A673 (cell line): ENCODE measurements around the gene CIDEA. TPM values are rescaled to one million over a fixed set of nuclear protein-coding genes. Genes with fewer than 3 reads are reported as not detected.

Experiments
- BruUV-seq: library from RNA; stranded (reverse); fragments of 400-500 nt; replicated peaks from 2 replicates; lab custom pipeline; 2021; lab: Mats Ljungman, UMichigan
- CTCF ChIA-PET: fragments of 300-600 bp; sonication (Branson Sonifier 250); formaldehyde crosslinking; loops from one replicate; lab custom pipeline; 2022; ENCODE audit warnings: antibody characterized with exemption; lab: Charles Lee
- POLR2A ChIA-PET: fragments of 300-600 bp; sonication (Branson Sonifier 250); formaldehyde crosslinking; loops from one replicate; lab custom pipeline; 2022; ENCODE audit warnings: antibody characterized with exemption; ENCODE audit not compliant: low non-redundant PET; lab: Charles Lee
- DNase-seq: peaks from one replicate; pipeline ENCODE4 v3.0.0-alpha.2; 2015; ENCODE audit warnings: low spot score
- H3K27ac ChIP-seq: fragments of 200-600 bp; sonication (generic); 2 replicates; pipeline ENCODE4 v1.5.1; 2016; ENCODE audit warnings: mixed run types, low read depth, mild to moderate bottlenecking, mixed read lengths, antibody characterized with exemption, low read length; ENCODE audit not compliant: poor library complexity, severe bottlenecking
- H3K27me3 ChIP-seq: fragments of 200-600 bp; sonication (generic); replicated peaks from 2 replicates; pipeline ENCODE4 v1.6.1; 2017; ENCODE audit warnings: mixed run types, low read depth, mild to moderate bottlenecking, mixed read lengths, antibody characterized with exemption, low read length; ENCODE audit not compliant: insufficient read depth, poor library complexity
- H3K36me3 ChIP-seq: fragments of 200-600 bp; sonication (generic); 2 replicates; pipeline ENCODE4 v1.6.1; 2016; ENCODE audit warnings: mixed run types, mild to moderate bottlenecking, mixed read lengths, antibody characterized with exemption, low read length; ENCODE audit not compliant: insufficient read depth, poor library complexity, severe bottlenecking
- H3K4me1 ChIP-seq: fragments of 200-600 bp; sonication (generic); 2 replicates; pipeline ENCODE4 v1.6.1; 2017; ENCODE audit warnings: mixed run types, mild to moderate bottlenecking, mixed read lengths, antibody characterized with exemption, low read length; ENCODE audit not compliant: insufficient read depth, poor library complexity, severe bottlenecking
- H3K4me3 ChIP-seq: fragments of 200-600 bp; sonication (generic); 2 replicates; pipeline ENCODE4 v1.5.1; 2016; ENCODE audit warnings: low read depth, mixed run types, mild to moderate bottlenecking, mixed read lengths, low read length; ENCODE audit not compliant: poor library complexity, severe bottlenecking
- H3K9me3 ChIP-seq: fragments of 200-600 bp; sonication (generic); 2 replicates; pipeline ENCODE4 v1.6.1; 2016; ENCODE audit warnings: mixed run types, low read depth, mild to moderate bottlenecking, mixed read lengths, antibody characterized with exemption, low read length; ENCODE audit not compliant: poor library complexity, severe bottlenecking
- EZH2 ChIP-seq: fragments of 200-600 bp; sonication (generic); IDR thresholded peaks from 2 replicates; pipeline ENCODE4 v1.6.1; 2017; ENCODE audit warnings: borderline replicate concordance, low read depth, mild to moderate bottlenecking, mixed read lengths, antibody characterized with exemption, low read length; ENCODE audit not compliant: poor library complexity, severe bottlenecking
- intact Hi-C: fragments of 100-400 bp; cut with micrococcal nuclease; formaldehyde crosslinking; loops from one replicate; pipeline ENCODE4 v1.10.0; 2022; ENCODE audit not compliant: unreplicated experiment
- total RNA-seq: library from RNA; stranded (reverse); gene quantifications from 2 replicates; pipeline ENCODE4 v1.2.3, GENCODE V29; 2021
- TF ChIP-seq, protein P1 (sequence below): fragments of 300-800, 200-600 bp; sonication (generic); conservative IDR thresholded peaks from 2 replicates; pipeline ENCODE4 v1.5.1; 2017; ENCODE audit warnings: low read depth, mild to moderate bottlenecking, antibody characterized with exemption, low read length, moderate library complexity, mixed read lengths

The CIDEA gene
- total RNA-seq, 1 experiment from 2014 or later: not detected

GRCh38 chr18:12234451-12235190 is 19.5 kb upstream of the CIDEA start:
- Histone ChIP-seq H3K27me3 (no peaks in the 10 kb centered on the region), H3K4me1 (no peaks in the 10 kb centered on the region), H3K4me3 (no peak overlapping the region), H3K9me3 (no peaks in the 10 kb centered on the region), H3K36me3 (no peaks in the 10 kb centered on the region), H3K27ac (no peak overlapping the region)
- no peak for TF ChIP-seq EZH2
- TF ChIP-seq, protein P1, sequence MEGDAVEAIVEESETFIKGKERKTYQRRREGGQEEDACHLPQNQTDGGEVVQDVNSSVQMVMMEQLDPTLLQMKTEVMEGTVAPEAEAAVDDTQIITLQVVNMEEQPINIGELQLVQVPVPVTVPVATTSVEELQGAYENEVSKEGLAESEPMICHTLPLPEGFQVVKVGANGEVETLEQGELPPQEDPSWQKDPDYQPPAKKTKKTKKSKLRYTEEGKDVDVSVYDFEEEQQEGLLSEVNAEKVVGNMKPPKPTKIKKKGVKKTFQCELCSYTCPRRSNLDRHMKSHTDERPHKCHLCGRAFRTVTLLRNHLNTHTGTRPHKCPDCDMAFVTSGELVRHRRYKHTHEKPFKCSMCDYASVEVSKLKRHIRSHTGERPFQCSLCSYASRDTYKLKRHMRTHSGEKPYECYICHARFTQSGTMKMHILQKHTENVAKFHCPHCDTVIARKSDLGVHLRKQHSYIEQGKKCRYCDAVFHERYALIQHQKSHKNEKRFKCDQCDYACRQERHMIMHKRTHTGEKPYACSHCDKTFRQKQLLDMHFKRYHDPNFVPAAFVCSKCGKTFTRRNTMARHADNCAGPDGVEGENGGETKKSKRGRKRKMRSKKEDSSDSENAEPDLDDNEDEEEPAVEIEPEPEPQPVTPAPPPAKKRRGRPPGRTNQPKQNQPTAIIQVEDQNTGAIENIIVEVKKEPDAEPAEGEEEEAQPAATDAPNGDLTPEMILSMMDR: no peak
- ChIA-PET POLR2A (no interaction called here), CTCF (no interaction called here)
- no TSS peak for BruUV-seq
- DNase-seq: no peak
- intact Hi-C loops: loop anchor here (5.0 to 10.0 kb wide), 2 partner anchors 500 to 577 kb away; no protein-coding TSS in a partner anchor

DNA sequence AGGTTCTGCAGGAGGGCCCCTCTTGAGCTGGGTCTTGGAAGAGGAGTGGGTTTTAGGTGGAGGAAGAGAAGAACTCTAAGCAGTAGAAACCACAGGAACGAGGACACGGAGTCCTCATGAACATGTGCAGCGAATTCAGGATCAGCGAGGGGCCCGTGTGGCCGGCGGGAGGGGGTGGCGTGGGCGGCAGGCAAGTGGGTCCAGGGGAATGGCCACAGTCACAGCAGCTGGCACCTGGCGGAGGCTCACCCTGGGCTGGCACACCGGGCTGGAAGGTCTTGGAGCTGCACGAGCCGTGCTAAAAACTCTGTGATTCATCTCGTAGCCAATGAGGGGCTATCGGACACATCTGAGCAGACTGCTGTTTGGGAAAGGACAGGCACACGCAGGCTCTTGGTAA is 18.0 kb upstream of the CIDEA start:
- Histone ChIP-seq H3K27ac (no peak overlapping the region), H3K9me3 (no peaks in the 10 kb centered on the region), H3K4me3 (no peak overlapping the region), H3K36me3 (no peaks in the 10 kb centered on the region), H3K27me3 (peaks cover 8% of the 10 kb centered on the region), H3K4me1 (no peaks in the 10 kb centered on the region)
- POLR2A ChIA-PET: no interaction called here
- TF ChIP-seq, protein P1: no peak
- no peak for TF ChIP-seq EZH2
- no peak for DNase-seq
- CTCF ChIA-PET: interaction anchor here (0.6 to 0.7 kb wide), 3 partner anchors 24 to 82 kb away, joined by 4 to 7 read pairs (median 5); no protein-coding TSS in a partner anchor
- intact Hi-C loops: loop anchor here (5.0 to 10.0 kb wide), 2 partner anchors 501 to 579 kb away; no protein-coding TSS in a partner anchor
- no TSS peak for BruUV-seq

DNA sequence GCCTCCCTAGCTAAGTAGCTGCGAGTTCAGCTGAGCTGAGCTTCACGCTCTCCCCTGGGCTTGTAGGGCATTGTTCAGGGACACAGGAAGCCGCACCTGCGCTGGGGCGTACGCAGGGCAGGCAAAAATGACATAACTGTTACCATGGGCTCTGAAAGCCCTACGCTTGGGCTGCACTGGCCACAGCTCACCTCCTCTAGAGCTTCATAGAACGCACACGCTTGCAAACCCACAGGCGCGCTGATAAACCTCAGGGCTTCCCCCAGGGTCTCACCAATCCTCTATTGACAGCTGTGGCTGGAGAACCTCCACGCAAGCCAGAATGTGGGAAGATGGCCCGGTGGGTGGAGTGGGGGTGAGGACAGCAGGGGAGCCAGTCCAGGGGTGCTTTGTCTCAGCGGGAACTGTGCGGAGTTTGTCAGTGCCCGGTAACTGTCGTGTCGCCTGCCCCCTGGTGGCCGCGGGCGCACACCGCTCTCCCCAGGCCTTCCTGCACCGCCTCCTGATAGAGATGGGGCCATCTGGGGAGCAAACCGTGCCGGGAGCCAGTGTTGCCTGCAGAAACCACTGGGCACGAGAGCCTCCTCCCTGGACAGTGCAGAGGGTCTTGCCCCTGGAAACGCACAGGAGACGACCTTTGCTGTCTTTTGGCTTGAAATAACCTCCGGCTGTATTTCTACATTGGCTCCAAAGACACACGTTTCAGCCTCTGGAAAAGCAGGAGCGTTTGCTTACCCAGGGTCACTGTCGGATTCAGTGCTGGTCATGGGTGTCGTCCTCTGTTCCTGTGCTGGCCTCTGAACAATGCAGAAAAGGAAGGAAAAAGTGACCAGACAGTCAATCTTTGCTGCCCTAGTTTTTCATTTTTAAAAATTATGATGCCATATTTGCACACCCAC is 17.0 kb upstream of the CIDEA start:
- CTCF ChIA-PET: interaction anchor here (0.6 to 0.9 kb wide), 3 partner anchors 35 to 169 kb away, joined by 5 to 12 read pairs (median 6); partner anchors contain the start of gene AFG3L2
- peaks cover 13% of the 10 kb centered on the region for H3K27me3 ChIP-seq
- POLR2A ChIA-PET: no interaction called here
- no peaks in the 10 kb centered on the region for H3K4me1 ChIP-seq
- no peaks in the 10 kb centered on the region for H3K36me3 ChIP-seq
- peak; percentile 75 for DNase-seq
- H3K27ac ChIP-seq: no peak overlapping the region
- H3K4me3 ChIP-seq: no peak overlapping the region
- intact Hi-C loops: loop anchor here (1.0 to 10.0 kb wide), 3 partner anchors 169 to 580 kb away; no protein-coding TSS in a partner anchor
- TF ChIP-seq, protein P1: peak; percentile 97
- TF ChIP-seq EZH2: no peak
- BruUV-seq: no TSS peak
- H3K9me3 ChIP-seq: no peaks in the 10 kb centered on the region
